Subcutaneous preadipocyte (primary cell): ENCODE measurements around the gene C10orf90. TPM values are rescaled to one million over a fixed set of nuclear protein-coding genes. Genes with fewer than 3 reads are reported as not detected.

Source experiments
- total RNA-seq: library from RNA; depleted of rRNA; stranded (reverse); fragments of >200 nt; gene quantifications from 2 replicates; pipeline ENCODE4 v1.2.3, GENCODE V29; 2012

C10orf90 gene
- total RNA-seq = 3.7 and 5.9 TPM in 2 replicates

GRCh38 chr10:126670056-126670894, at the start of gene C10orf90:
C10orf90 (minus strand) TSS chr10:126670693; CDS start chr10:126670480, 213 bp downstream.

GRCh38 chr10:126387931-126388911, 282.3 kb downstream of the C10orf90 start, which contains the start of gene ADAM12:
ADAM12 (minus strand) TSS chr10:126388477; CDS start chr10:126388145, 332 bp downstream.

Other genes with a start within 250 kb of the C10orf90 start
- 69.4 and 77.8 TPM in 2 replicates for gene DOCK1, start 234.7 kb upstream of the C10orf90 start, total RNA-seq